Measurements from ENCODE around the gene ZGRF1.

- TF ChIP-seq CTCF (IDR thresholded peaks at IDR 0.05) (peak; percentile 90), EZH2 (IDR thresholded peaks at IDR 0.05; ENCODE audit: borderline replicate concordance, insufficient read depth, low read depth, low read length, poor library complexity, severe bottlenecking) (no peak)
Measured at GRCh38 chr4:112523764-112524505, 112.8 kb downstream of the ZGRF1 start.

All from B cell (primary cell).